Liver (tissue), 9 donors: Measurements from ENCODE around the gene NOX3. TPM values are rescaled to one million over a fixed set of nuclear protein-coding genes. Genes with fewer than 3 reads are reported as not detected.

ENCODE experiments used
- DNase-seq: peaks from one replicate; pipeline ENCODE4 v3.0.0-alpha.2; 2017; ENCODE audit warnings: low spot score
- H3K27ac ChIP-seq, 2 donors: one replicate each; pipeline ENCODE4 v1.7.0; 2013; ENCODE audit warnings: inconsistent platforms in 2 of 2, low read length in 2 of 2, control low read depth in 1 of 2, low read depth in 1 of 2, mild to moderate bottlenecking in 1 of 2
- H3K27me3 ChIP-seq, 4 donors: one replicate each; pipeline versions ENCODE4 v1.6.1 to v1.7.0; 2013; ENCODE audit warnings: low read length in 3 of 4, inconsistent platforms in 1 of 4, mild to moderate bottlenecking in 1 of 4, moderate library complexity in 1 of 4; ENCODE audit not compliant: control insufficient read depth in 4 of 4, insufficient read depth in 4 of 4
- H3K36me3 ChIP-seq, 4 donors: one replicate each; pipeline versions ENCODE4 v1.6.1 to v1.7.0; 2013; ENCODE audit warnings: low read length in 3 of 4, mild to moderate bottlenecking in 3 of 4, low read depth in 1 of 4, moderate library complexity in 1 of 4; ENCODE audit not compliant: control insufficient read depth in 4 of 4, insufficient read depth in 3 of 4
- H3K4me1 ChIP-seq, 4 donors: one replicate each; pipeline versions ENCODE4 v1.6.1 to v1.7.0; 2013; ENCODE audit warnings: low read length in 3 of 4, mild to moderate bottlenecking in 3 of 4, moderate library complexity in 1 of 4; ENCODE audit not compliant: control insufficient read depth in 4 of 4, insufficient read depth in 4 of 4
- H3K4me3 ChIP-seq, 3 donors: one replicate each; pipeline versions ENCODE4 v1.6.1 to v1.7.0; 2013; ENCODE audit warnings: low read length in 3 of 3, control low read depth in 1 of 3, low read depth in 1 of 3, mild to moderate bottlenecking in 1 of 3
- H3K9ac ChIP-seq, 2 donors: one replicate each; pipeline ENCODE4 v1.7.0; 2013; ENCODE audit warnings: low read length in 2 of 2, mild to moderate bottlenecking in 2 of 2, moderate library complexity in 2 of 2, control low read depth in 1 of 2, low read depth in 1 of 2
- H3K9me3 ChIP-seq, 4 donors: one replicate each; pipeline versions ENCODE4 v1.6.1 to v1.7.0; 2013; ENCODE audit warnings: low read length in 3 of 4; ENCODE audit not compliant: control insufficient read depth in 4 of 4
- EGR1 ChIP-seq, 2 donors: IDR thresholded peaks; 2 replicates each; pipeline ENCODE4 v1.6.1; 2016 to 2018; ENCODE audit warnings: antibody characterized with exemption in 2 of 2, low read depth in 2 of 2
- FOXA1 ChIP-seq: IDR thresholded peaks from 2 replicates; pipeline ENCODE4 v1.6.1; 2016; ENCODE audit warnings: antibody characterized with exemption
- FOXA2 ChIP-seq: IDR thresholded peaks from 2 replicates; pipeline ENCODE4 v1.6.1; 2016; ENCODE audit warnings: antibody characterized with exemption
- GABPA ChIP-seq, 2 donors: IDR thresholded peaks in 1 of 2; conservative IDR thresholded peaks in 1 of 2; 2 replicates each; pipeline ENCODE4 v1.6.1; 2016; ENCODE audit warnings: antibody characterized with exemption in 2 of 2, mild to moderate bottlenecking in 1 of 2, moderate library complexity in 1 of 2
- HNF4A ChIP-seq, 2 donors: conservative IDR thresholded peaks; 2 replicates each; pipeline ENCODE4 v1.6.1; 2016; ENCODE audit warnings: antibody characterized with exemption in 2 of 2, mild to moderate bottlenecking in 2 of 2
- JUND ChIP-seq, 2 donors: IDR thresholded peaks; 2 replicates each; pipeline ENCODE4 v1.6.1; 2016; ENCODE audit warnings: antibody characterized with exemption in 2 of 2
- MAX ChIP-seq: IDR thresholded peaks from 2 replicates; pipeline ENCODE4 v1.6.1; 2016; ENCODE audit warnings: antibody characterized with exemption
- NR2F2 ChIP-seq: IDR thresholded peaks from 2 replicates; pipeline ENCODE4 v1.6.1; 2016; ENCODE audit warnings: antibody characterized with exemption
- RAD21 ChIP-seq, 2 donors: IDR thresholded peaks; 2 replicates each; pipeline ENCODE4 v1.6.1; 2016; ENCODE audit warnings: antibody characterized with exemption in 2 of 2, mild to moderate bottlenecking in 2 of 2
- RXRA ChIP-seq, 2 donors: IDR thresholded peaks; 2 replicates each; pipeline ENCODE4 v1.6.1; 2017 to 2018; ENCODE audit warnings: antibody characterized with exemption in 2 of 2, mild to moderate bottlenecking in 1 of 2
- SP1 ChIP-seq: IDR thresholded peaks from 2 replicates; pipeline ENCODE4 v1.6.1; 2018; ENCODE audit warnings: antibody characterized with exemption, mild to moderate bottlenecking
- TAF1 ChIP-seq: conservative IDR thresholded peaks from 2 replicates; pipeline ENCODE4 v1.6.1; 2016; ENCODE audit warnings: antibody characterized with exemption, mild to moderate bottlenecking
- YY1 ChIP-seq: IDR thresholded peaks from 2 replicates; pipeline ENCODE4 v1.6.1; 2016; ENCODE audit warnings: antibody characterized with exemption, mild to moderate bottlenecking
- WGBS: extraction: QIAGEN DNeasy Blood & Tissue Kit; methylation state at CpG from one replicate; pipeline ENCODE4 v1.1.7; 2013; 5-methylcytosine and 5-hydroxymethylcytosine counted together
- polyA plus RNA-seq, 2 donors: library from polyadenylated mRNA; stranded (reverse) in 1 of 2; unstranded in 1 of 2; fragments of 200-250 nt in 1 of 2; fragments of >200 nt in 1 of 2; fragmentation: Nextera tagmentation in 1 of 2; extraction: Ambion mirVana in 1 of 2; gene quantifications; one replicate each; pipeline versions ENCODE4 v1.2.1 to v1.2.3, GENCODE V29; 2013 to 2015
- total RNA-seq, 2 donors: library from RNA; depleted of rRNA; stranded (reverse); fragments of >200 nt; gene quantifications; one replicate each; pipeline ENCODE4 v1.2.3, GENCODE V29; 2014
- TF ChIP-seq, protein P1 (sequence below): fragments of 150-350 bp; IDR thresholded peaks from 2 replicates; pipeline ENCODE4 v1.5.1; 2017; ENCODE audit warnings: improper control_type of control experiment, low read depth, low read length; ENCODE audit not compliant: missing input control
- TF ChIP-seq, protein P2 (sequence below): IDR thresholded peaks from 2 replicates; pipeline ENCODE4 v1.6.1; 2016; ENCODE audit warnings: antibody characterized with exemption
- donor health status: healthy.
- donor health status: healthy.
- donor health status: healthy.
- donor health status: healthy.
- donor health status: healthy.

Gene NOX3
- total and polyA plus RNA-seq, 4 donors, result not detected

- no peak overlapping the region for H3K9ac ChIP-seq
These were observed 42.7 kb upstream of the NOX3 start for GRCh38 chr6:155498370-155498769.

DNA sequence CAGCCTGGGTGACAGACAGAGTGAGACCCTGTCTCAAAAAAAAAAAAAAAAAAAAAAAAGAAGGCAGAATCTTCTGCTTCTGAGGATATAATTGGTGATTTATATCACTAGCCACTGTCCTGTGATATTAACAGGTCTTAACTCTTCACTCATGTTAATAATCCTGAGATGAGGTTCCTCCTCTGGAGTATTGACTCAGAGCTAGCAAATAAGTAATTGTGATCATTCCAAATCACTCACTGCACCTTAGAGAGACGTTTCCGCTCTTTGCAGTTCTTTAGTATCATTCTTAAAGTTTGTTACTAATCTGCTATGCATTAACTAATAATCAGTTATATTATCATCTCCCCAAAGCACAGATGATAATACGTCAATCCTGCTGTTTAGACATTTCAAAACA lies 41.6 kb upstream of the NOX3 start:
- 78% methylated on average over 3 of the region's 3 CpGs for WGBS

More at GRCh38 chr6:155498370-155498769, 42.7 kb upstream of the NOX3 start:
- no peak for DNase-seq
- Histone ChIP-seq H3K4me1 (no peaks in the 10 kb centered on the region), H3K36me3 (no peaks in the 10 kb centered on the region), H3K27me3 (peaks cover 0 to 5% (median 0%) of the 10 kb centered on the region in 4 donors), H3K4me3 (no peak overlapping the region), H3K9me3 (no peaks in the 10 kb centered on the region), H3K27ac (no peak overlapping the region)
- TF ChIP-seq FOXA2, result no peak
- TF ChIP-seq JUND (IDR thresholded peaks at IDR 0.05), result no peak
- TF ChIP-seq HNF4A (conservative IDR thresholded peaks at IDR 0.05), result no peak
- no peak for TF ChIP-seq YY1
- TF ChIP-seq NR2F2, result no peak
- TF ChIP-seq SP1, result no peak
- TF ChIP-seq EGR1 (IDR thresholded peaks at IDR 0.05; ENCODE audit: low read depth in 2 of 2), result no peak
- TF ChIP-seq, protein P1, sequence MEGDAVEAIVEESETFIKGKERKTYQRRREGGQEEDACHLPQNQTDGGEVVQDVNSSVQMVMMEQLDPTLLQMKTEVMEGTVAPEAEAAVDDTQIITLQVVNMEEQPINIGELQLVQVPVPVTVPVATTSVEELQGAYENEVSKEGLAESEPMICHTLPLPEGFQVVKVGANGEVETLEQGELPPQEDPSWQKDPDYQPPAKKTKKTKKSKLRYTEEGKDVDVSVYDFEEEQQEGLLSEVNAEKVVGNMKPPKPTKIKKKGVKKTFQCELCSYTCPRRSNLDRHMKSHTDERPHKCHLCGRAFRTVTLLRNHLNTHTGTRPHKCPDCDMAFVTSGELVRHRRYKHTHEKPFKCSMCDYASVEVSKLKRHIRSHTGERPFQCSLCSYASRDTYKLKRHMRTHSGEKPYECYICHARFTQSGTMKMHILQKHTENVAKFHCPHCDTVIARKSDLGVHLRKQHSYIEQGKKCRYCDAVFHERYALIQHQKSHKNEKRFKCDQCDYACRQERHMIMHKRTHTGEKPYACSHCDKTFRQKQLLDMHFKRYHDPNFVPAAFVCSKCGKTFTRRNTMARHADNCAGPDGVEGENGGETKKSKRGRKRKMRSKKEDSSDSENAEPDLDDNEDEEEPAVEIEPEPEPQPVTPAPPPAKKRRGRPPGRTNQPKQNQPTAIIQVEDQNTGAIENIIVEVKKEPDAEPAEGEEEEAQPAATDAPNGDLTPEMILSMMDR, result no peak
- TF ChIP-seq TAF1, result no peak
- no peak for TF ChIP-seq GABPA (IDR thresholded peaks at IDR 0.05 in 1 of 2, conservative IDR thresholded peaks at IDR 0.05 in 1 of 2)
- WGBS, result 96% methylated on average over 2 of the region's 2 CpGs

More for the DNA sequence above, 41.6 kb upstream of the NOX3 start:
- H3K4me3 ChIP-seq, result no peak overlapping the region
- TF ChIP-seq RXRA (IDR thresholded peaks at IDR 0.05), result no peak
- no peak for TF ChIP-seq NR2F2
- TF ChIP-seq, protein P2, sequence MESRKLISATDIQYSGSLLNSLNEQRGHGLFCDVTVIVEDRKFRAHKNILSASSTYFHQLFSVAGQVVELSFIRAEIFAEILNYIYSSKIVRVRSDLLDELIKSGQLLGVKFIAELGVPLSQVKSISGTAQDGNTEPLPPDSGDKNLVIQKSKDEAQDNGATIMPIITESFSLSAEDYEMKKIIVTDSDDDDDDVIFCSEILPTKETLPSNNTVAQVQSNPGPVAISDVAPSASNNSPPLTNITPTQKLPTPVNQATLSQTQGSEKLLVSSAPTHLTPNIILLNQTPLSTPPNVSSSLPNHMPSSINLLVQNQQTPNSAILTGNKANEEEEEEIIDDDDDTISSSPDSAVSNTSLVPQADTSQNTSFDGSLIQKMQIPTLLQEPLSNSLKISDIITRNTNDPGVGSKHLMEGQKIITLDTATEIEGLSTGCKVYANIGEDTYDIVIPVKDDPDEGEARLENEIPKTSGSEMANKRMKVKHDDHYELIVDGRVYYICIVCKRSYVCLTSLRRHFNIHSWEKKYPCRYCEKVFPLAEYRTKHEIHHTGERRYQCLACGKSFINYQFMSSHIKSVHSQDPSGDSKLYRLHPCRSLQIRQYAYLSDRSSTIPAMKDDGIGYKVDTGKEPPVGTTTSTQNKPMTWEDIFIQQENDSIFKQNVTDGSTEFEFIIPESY, result no peak
- no peak for TF ChIP-seq MAX
- TF ChIP-seq, protein P1, result no peak
- no peak for TF ChIP-seq JUND (IDR thresholded peaks at IDR 0.05)
- no peak for TF ChIP-seq YY1
- TF ChIP-seq RAD21 (IDR thresholded peaks at IDR 0.05), result no peak
- no peak for TF ChIP-seq FOXA1
- no peak for TF ChIP-seq EGR1 (IDR thresholded peaks at IDR 0.05; ENCODE audit: low read depth in 2 of 2)
- no peak for TF ChIP-seq FOXA2
- peaks cover 0 to 5% (median 0%) of the 10 kb centered on the region in 4 donors for H3K27me3 ChIP-seq
- H3K36me3 ChIP-seq, result no peaks in the 10 kb centered on the region
- H3K9ac ChIP-seq, result no peak overlapping the region
- H3K9me3 ChIP-seq, result no peaks in the 10 kb centered on the region
- H3K4me1 ChIP-seq, result no peaks in the 10 kb centered on the region
- no peak overlapping the region for H3K27ac ChIP-seq
- no peak for DNase-seq
